ENCODE measurements around the gene SULT1A3.
"Not testable (repeated sequence)": the region's sequence is repeated elsewhere in the genome, so short reads cannot be mapped to it uniquely, and the experiment has no call there.

The SULT1A3 gene

GRCh38 chr16:30197001-30197400 is 2.1 kb upstream of the SULT1A3 start:
- DNase-seq (ENCODE audit: low read depth); H3K4me3 ChIP-seq (ENCODE audit: low read length): not testable (repeated sequence)

- DNase-seq (ENCODE audit: low read depth) = not testable (repeated sequence)
These were observed 721 bp downstream of the SULT1A3 start for GRCh38 chr16:30199608-30200343.

GRCh38 chr16:30205541-30206236 is 6.6 kb downstream of the SULT1A3 start:
- H3K4me3 ChIP-seq (ENCODE audit: low read length) = peak overlapping the region; percentile 46
- not testable (repeated sequence) for DNase-seq (ENCODE audit: low read depth)

More at GRCh38 chr16:30199608-30200343, 721 bp downstream of the SULT1A3 start:
- H3K4me3 ChIP-seq (ENCODE audit: low read length) = not testable (repeated sequence)

GRCh38 chr16:30206252-30206651 is 7.2 kb downstream of the SULT1A3 start:
- not testable (repeated sequence) for DNase-seq (ENCODE audit: low read depth); H3K4me3 ChIP-seq (ENCODE audit: low read length)

- not testable (repeated sequence) for DNase-seq (ENCODE audit: low read depth); H3K4me3 ChIP-seq (ENCODE audit: low read length)
These were observed 8.1 kb downstream of the SULT1A3 start for GRCh38 chr16:30207063-30207704.

GRCh38 chr16:30209032-30209431 is 10.0 kb downstream of the SULT1A3 start:
- H3K4me3 ChIP-seq (ENCODE audit: low read length); DNase-seq (ENCODE audit: low read depth): not testable (repeated sequence)

GRCh38 chr16:30211414-30211813 is 12.4 kb downstream of the SULT1A3 start:
- not testable (repeated sequence) for DNase-seq (ENCODE audit: low read depth); H3K4me3 ChIP-seq (ENCODE audit: low read length)

- DNase-seq (ENCODE audit: low read depth); H3K4me3 ChIP-seq (ENCODE audit: low read length): not testable (repeated sequence)
These were observed 18.0 kb downstream of the SULT1A3 start for GRCh38 chr16:30217082-30217481.

GRCh38 chr16:30248379-30248778 is 49.3 kb downstream of the SULT1A3 start, which contains the start of gene NPIPB13:
NPIPB13 (minus strand) TSS chr16:30248479; CDS start chr16:30245573, 2,906 bp downstream.
- H3K4me3 ChIP-seq (ENCODE audit: low read length); DNase-seq (ENCODE audit: low read depth): not testable (repeated sequence)

All from retinal pigment epithelial cell (primary cell).